Stromal cell of bone marrow (primary cell): Measurements from ENCODE around the gene CFAP74.

Source experiments
- DNase-seq: peaks from one replicate; pipeline ENCODE4 v3.0.0-alpha.2; 2012; ENCODE audit warnings: low read depth

The CFAP74 gene

GRCh38 chr1:1926346-1926811 lies 77.2 kb downstream of the CFAP74 start:
- DNase-seq, result no peak

DNA sequence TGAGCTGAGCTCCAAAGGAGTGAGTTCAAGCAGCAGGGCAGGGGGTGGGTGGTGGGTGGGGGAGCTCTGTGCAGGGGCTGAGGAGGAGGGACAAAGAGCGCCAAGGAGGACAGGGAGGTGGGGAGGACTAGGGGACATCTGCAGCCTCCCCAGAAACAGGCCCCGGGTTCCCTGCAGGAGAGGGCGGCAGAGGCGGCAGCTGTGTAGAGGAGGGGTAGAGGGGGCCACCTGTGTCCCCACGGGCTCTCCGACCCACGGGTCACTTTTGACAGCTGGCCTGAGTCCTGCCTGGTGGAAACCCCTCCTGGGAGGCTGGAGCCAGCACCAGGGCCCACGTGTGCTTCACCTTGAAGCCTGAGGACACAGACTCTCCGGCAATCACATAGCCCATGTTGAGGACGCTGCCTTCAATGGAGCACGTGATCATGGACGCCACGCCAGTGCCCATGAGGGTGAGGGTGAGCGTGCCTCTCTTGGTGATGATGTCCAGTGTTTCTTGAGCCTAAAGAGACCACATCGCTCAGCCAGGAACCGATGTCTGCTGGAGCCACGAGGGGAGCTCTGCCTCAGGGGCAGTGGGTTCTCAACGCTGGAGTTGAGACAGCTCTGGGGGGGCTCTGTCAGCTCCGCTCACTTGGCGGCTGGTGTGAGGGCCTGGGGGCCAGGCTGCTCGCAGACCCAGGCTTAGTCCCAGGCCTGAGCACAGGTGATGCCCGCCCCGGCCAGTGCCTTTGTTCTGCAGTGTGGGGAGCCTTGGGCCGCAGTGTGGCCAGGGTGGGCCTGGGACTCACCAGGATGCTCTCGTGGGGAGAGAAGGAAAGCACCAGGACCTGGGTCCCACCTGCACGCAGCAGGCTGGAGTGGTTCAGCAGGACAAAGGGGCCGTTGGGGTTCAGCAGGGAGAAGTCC lies 77.9 kb downstream of the CFAP74 start:
- DNase-seq, result no peak

DNA sequence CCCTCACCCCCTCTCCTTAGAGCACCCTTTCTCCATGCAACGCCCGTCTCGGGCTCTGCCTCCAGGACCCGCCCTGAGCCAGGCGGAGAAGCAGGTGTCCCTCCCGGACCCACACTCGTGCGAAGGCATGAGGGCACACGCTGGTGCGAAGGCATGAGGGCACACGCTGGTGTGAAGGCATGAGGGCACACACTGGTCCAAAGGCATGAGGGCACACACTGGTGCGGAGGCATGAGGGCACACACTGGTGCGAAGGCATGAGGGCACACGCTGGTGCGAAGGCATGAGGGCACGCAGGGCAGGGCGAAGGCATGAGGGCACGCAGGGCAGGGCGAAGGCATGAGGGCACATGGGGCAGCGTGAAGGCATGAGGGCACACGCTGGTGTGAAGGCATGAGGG lies 78.7 kb downstream of the CFAP74 start:
- no peak for DNase-seq

DNA sequence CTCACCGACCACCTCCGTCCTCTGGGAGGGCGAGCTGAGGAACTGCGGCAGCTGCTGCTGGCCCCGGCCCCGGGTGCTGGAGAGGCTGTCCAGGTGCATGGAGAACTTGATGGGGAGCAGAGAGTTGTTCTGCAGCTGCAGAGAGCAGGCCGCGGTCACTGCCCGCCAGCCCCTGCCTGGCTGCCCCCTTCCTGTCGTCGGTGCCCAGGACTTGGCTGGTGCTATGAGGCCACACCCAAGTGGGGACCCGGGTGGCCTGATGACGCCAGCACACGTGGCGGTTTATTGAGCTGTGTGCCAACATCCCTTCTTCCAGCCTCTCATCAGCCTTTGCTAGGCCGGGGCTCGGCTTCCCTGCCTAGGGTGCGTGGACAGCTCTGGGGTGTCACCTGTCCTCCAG lies 79.2 kb downstream of the CFAP74 start:
- no peak for DNase-seq

DNA sequence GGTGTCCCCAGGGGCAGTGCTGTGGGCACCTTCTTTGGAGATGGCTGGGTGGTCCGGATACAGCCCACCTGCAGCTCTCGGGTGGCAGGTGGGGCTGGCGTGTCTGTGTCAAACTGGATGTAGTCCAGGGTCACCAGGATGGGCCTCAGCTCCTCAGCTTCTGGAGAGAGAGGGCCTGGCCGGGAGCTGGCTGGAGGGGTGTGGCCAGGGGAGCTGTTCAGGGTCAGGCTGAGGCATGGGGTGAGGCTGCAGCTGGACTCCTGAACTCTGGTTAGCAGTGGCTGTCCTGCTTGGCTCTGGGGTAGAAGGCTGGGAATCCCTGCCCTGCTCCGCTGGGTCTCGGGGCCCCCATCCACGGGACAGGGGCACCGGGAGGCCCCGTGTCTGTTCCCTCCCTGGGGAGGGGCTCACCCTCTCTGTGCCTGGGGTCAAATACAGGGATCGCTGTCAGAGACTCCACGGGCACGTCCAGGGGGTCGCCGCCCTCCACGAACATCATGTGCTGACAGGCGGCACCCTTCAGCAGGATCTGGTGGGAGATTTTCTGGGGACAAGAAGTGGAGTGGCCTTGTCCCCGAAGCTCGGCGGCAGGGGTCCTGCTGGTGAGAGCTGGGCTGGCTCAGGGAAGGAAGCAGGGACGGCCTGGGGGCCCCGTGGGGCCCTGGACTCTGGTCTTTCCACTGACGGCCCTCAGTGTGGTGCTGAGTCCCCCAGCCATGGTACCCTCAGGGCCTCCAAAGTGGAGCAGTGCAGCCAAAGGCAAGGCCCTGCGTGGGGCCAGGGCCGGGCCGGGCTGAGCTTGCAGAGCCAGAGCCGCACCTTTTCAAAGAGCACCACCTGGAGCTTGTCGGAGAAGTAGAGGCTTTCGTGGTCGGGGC lies 80.4 kb downstream of the CFAP74 start:
- no peak for DNase-seq

DNA sequence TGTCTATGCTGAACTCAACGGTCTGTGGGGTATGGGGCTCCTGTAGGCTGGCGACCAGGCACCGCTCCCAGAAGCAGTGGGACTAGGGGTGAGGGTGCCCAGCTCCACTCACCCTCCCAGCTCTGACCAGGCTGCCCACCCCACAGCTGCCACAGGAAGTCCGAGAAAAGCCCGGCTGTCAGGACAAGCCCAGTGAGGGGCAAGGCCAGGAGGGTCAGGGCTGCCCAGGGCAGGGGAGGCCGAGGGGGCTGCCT lies 81.0 kb downstream of the CFAP74 start:
- DNase-seq, result no peak

DNA sequence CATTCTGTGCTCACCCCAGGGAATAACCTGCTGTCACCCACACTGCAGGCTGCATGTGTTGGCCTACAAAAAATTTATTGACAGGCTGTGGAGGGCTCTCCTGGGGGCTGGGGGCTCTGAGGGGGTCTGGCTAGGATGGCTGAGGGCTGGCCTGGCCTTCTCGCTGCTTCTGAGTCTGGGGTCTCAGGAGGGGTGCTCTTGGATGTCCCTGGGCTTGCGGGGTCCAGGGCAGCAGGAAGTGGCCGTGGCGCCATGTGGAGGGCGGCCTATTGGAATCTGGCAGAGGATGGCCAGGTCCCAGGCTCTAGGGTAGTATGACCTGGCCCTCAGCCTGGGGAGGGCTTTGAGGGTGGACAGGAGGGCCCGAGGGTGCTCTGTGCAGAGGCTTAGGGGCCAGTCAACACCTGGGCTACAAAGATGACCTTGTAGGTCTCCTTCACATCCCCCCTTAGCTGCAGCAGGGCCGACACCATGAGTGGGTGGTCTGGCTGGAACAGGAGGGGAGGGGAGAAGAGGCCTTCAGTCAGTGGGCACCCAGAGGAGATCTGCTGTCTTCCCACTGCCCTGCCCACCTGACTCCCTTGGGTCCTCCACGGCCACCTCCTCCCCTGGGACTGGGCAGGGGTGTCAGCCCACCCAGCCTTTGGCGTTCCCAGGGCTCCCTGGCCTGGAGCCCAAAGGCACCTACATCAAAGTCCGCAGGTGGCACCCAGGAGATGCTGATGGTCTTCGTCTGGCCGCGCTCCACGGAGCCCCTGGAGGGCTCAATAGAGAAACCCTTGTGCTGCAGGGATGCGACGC lies 81.5 kb downstream of the CFAP74 start:
- DNase-seq, result no peak

- no peak for DNase-seq
These were observed 82.1 kb downstream of the CFAP74 start for GRCh38 chr1:1921459-1921862.

DNA sequence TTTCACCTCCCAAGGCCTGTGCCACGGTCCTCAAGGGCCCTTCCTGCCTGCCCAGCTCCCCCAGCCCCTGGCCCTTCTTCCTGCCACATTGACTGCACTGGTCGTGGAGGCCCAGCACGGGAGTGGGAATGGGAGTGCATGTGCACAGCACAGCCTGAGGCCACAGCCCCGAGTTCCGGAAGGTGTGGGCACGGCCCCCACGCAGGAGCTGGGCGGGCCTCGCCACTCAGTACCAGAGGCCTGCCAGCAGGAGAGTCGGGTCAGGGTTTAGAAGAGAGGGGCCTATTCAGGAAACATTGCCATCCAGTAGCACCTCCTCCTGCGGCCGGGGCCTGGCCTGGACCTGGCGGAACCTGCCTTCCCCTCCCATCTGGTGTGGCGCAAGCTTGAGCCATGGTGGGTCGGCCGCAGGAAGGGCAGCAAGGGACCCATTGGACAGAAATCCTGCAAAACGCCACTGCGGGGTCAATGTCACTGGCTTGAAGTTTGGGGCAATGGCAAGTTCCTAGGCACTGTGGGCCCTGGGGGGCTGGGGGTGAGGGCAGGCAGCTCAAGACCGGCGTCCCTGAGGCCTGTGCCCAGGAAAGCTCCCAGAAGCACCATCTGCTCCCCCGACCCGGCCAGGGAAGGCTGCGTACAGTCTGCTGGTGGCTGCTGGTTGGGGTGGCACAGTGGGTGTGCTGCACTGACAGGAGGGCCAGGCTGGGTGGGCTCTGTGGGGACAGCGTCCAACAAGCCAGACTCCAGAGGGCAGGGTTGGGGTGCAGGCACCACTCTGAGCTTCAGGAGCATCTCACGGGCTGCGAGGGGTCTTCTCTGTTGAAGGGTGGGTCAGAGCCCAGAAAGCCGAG lies 82.8 kb downstream of the CFAP74 start:
- no peak for DNase-seq

GRCh38 chr1:1920057-1920607 lies 83.5 kb downstream of the CFAP74 start:
- DNase-seq, result no peak

GRCh38 chr1:1919304-1920056 lies 84.1 kb downstream of the CFAP74 start:
- peak; percentile 73 for DNase-seq

DNA sequence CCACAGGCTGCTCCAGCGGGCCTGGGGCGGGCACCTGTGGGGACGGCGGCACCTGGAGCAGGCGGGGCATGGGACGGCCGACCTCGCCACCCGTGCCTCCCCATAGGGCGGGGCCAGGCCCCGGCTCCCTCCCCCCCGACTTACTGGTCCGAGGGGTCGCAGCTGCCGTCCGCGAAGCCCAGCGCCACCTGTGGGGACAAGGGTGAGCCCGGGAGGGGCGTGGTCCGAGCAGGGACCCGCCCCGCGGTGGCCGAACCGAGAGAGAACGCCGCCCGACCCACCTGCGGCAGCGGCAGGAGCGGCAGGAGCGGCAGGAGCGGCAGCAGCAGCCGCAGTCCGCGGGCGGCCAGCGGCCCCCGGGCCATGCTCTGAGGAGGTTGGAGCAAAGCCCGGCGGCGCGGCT lies 84.7 kb downstream of the CFAP74 start, which contains the start of gene TMEM52:
Gene TMEM52, minus strand, starts transcription at position 379 of the 403 bp plus-strand sequence. Its CDS starts 14 bp downstream, at position 365.
- no peak for DNase-seq

DNA sequence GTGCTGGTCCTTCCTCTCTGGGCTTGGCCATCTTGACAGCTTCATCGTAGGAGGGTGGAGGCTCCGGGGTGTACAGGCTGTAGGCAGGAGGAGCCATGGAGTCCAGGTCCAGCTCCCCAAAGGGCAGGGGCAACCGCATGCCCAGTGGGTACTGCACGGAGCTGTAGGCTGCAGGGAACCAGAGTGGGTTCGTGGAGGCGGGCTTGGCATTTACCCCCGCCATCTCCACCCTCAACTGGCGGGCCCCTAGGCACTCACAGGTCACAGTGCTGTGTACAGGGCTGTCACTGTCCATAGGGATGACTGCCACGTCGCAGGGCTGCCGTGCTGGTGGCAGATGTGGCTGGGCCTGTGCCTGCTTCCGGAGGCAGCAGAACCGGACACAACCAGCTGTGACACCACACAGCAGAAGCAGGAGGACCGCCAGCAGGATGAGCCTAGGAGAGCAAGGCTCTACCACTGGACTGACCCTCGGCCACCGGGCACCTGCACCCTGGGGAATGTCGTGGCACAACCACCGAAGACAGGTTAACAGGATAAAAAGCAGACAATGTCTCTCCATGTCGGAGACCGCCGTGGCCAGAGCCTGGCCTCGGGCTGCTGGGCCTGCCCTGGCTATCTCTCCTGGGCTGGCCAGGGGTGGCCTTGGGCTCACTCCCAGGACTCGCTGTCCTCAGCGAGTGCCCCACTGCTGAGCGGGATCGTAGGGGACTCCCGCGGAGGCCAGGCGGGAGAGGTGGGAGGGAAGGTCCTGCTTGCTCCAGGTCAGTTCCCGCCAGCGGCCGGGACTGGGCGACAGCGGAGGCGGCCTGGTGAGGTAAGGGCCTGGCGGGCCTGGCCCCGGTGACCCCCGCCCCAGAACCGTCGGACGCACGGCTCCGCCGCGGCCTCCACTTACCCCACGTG lies 85.3 kb downstream of the CFAP74 start:
- no peak for DNase-seq

- no peak for DNase-seq
These were observed 86.1 kb downstream of the CFAP74 start for GRCh38 chr1:1917304-1917976.

- no peak for DNase-seq
These were observed 86.7 kb downstream of the CFAP74 start for GRCh38 chr1:1916851-1917251.

GRCh38 chr1:1915911-1916840 lies 87.4 kb downstream of the CFAP74 start:
- DNase-seq, result no peak

- DNase-seq, result no peak
These were observed 88.5 kb downstream of the CFAP74 start, which contains the start of gene CALML6 for GRCh38 chr1:1914971-1915692. CALML6 (plus strand) TSS chr1:1915260; CDS start chr1:1915281, 21 bp downstream.
